Forelimb muscle (tissue), 1 donor: ENCODE measurements around the gene PRRC2C. TPM values are rescaled to one million over a fixed set of nuclear protein-coding genes. Genes with fewer than 3 reads are reported as not detected.
"Not testable (repeated sequence)": the region's sequence is repeated elsewhere in the genome, so short reads cannot be mapped to it uniquely, and the experiment has no call there.

Source experiments
- DNase-seq: peaks from one replicate; pipeline ENCODE4 v3.0.0-alpha.2; 2013; ENCODE audit warnings: low read depth
- polyA plus RNA-seq: library from polyadenylated mRNA; unstranded; fragments of 120-200 nt; gene quantifications from one replicate; pipeline ENCODE4 v1.2.1, GENCODE V29; 2013; ENCODE audit not compliant: insufficient read length

PRRC2C gene
- polyA plus RNA-seq, 1 donor = 56.7 TPM

GRCh38 chr1:171583591-171584201 lies 98.4 kb downstream of the PRRC2C start:
- DNase-seq = no peak

GRCh38 chr1:171585715-171586114 lies 100.4 kb downstream of the PRRC2C start:
- DNase-seq = no peak

GRCh38 chr1:171588230-171588629 lies 102.9 kb downstream of the PRRC2C start:
- DNase-seq = no peak

GRCh38 chr1:171590022-171590421 lies 104.7 kb downstream of the PRRC2C start:
- no peak for DNase-seq

GRCh38 chr1:171595324-171595723 lies 110.0 kb downstream of the PRRC2C start:
- DNase-seq = no peak

- no peak for DNase-seq
Observed at GRCh38 chr1:171596119-171596518, 110.8 kb downstream of the PRRC2C start.

GRCh38 chr1:171596705-171597104 lies 111.4 kb downstream of the PRRC2C start:
- DNase-seq = no peak

GRCh38 chr1:171597203-171597602 lies 111.9 kb downstream of the PRRC2C start:
- no peak for DNase-seq

- not testable (repeated sequence) for DNase-seq
Observed at GRCh38 chr1:171600310-171600709, 115.0 kb downstream of the PRRC2C start.

- DNase-seq = no peak
Observed at GRCh38 chr1:171600862-171601261, 115.5 kb downstream of the PRRC2C start.

- DNase-seq = not testable (repeated sequence)
Observed at GRCh38 chr1:171603042-171603441, 117.7 kb downstream of the PRRC2C start.

GRCh38 chr1:171606402-171606941 lies 121.1 kb downstream of the PRRC2C start:
- no peak for DNase-seq

- DNase-seq = no peak
Observed at GRCh38 chr1:171610385-171610784, 125.1 kb downstream of the PRRC2C start.

- no peak for DNase-seq
Observed at GRCh38 chr1:171611306-171611705, 126.0 kb downstream of the PRRC2C start.

GRCh38 chr1:171613282-171613681 lies 128.0 kb downstream of the PRRC2C start:
- DNase-seq = no peak

- DNase-seq = not testable (repeated sequence)
Observed at GRCh38 chr1:171615122-171615906, 130.0 kb downstream of the PRRC2C start.

GRCh38 chr1:171616586-171616985 lies 131.3 kb downstream of the PRRC2C start:
- no peak for DNase-seq

GRCh38 chr1:171622152-171622462 lies 136.8 kb downstream of the PRRC2C start, which contains the start of gene MYOCOS:
Gene MYOCOS (plus strand): TSS chr1:171622243. CDS start chr1:171623884, 1,641 bp downstream.
- no peak for DNase-seq

- no peak for DNase-seq
Observed at GRCh38 chr1:171623651-171624331, 138.5 kb downstream of the PRRC2C start.

- DNase-seq = no peak
Observed at GRCh38 chr1:171625225-171625624, 139.9 kb downstream of the PRRC2C start.

- no peak for DNase-seq
Observed at GRCh38 chr1:171627020-171627419, 141.7 kb downstream of the PRRC2C start.

GRCh38 chr1:171628225-171628624 lies 142.9 kb downstream of the PRRC2C start:
- no peak for DNase-seq
